Epithelial cell of esophagus (primary cell): Measurements from ENCODE around the gene PDE9A.

ENCODE experiments used
- DNase-seq: peaks from one replicate; pipeline ENCODE4 v3.0.0; 2010; ENCODE audit warnings: low read depth
- H3K4me3 ChIP-seq: 2 replicates; pipeline ENCODE4 v1.5.1; 2011; ENCODE audit warnings: mild to moderate bottlenecking, low read length, control low read depth
- CTCF ChIP-seq: IDR thresholded peaks from 2 replicates; pipeline ENCODE4 v1.5.1; 2011; ENCODE audit warnings: low read depth, mild to moderate bottlenecking, low read length, control low read depth, inconsistent platforms; ENCODE audit not compliant: insufficient read depth; ENCODE audit errors: missing control alignments

The PDE9A gene

DNA sequence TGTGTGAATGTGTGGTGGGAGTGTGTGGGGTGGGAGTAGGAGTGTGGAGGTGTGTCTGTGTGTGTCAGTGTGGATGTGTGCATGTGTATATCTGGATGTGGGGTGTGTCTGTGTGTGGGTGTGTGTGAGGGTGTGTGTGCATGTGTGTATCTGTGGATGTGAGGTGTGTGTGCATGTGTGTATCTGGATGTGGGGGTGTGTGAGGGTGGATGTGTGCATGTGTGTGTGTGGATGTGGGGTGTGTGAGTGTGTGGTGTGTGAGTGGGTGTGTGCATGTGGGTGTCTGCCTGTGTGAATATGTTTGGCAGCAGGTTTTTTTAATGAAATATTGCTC is 106.1 kb downstream of the PDE9A start:
- no peak for DNase-seq
- no peak for TF ChIP-seq CTCF
- no peak overlapping the region for H3K4me3 ChIP-seq

GRCh38 chr21:42760361-42760950 is 107.0 kb downstream of the PDE9A start:
- TF ChIP-seq CTCF = no peak
- H3K4me3 ChIP-seq = no peak overlapping the region
- no peak for DNase-seq

DNA sequence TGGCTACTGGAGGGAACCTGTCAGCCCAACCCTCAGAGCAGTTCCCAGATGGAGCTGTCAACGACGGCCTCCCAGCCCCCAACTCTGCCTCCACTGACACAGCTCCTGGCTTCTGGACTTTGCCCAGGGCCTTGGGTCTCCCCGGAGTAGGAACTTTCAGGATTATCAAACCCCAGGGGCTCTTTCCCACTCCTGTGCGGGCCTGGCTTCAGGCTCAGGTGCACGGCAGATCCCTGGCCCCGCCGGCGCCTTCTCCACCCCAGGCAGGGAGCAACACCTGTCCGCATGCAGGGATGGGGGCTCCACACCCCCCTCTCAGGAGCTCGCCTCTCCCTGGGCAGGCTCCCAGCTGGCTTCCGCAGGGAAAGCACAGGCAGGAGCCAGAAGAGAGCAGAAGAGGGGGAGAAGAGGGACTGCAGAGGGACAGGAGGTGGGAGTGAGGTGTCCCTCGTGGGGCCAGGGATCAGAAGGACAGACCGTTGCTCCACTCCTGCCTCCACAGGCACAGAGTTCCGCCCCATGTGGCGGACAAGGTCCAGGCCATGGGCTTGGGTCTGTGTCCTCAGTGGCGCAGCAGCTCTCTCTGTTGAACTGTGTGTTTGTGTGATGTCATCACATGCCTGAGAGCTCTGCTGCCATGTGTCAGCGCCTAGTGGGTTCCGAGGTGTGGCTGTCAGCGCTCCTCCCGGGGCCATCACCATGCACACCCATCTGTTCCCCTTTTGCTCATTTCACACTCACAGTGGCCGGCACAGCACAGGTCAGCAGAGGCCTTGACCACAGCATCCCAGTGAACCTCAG is 107.7 kb downstream of the PDE9A start:
- TF ChIP-seq CTCF = no peak
- no peak overlapping the region for H3K4me3 ChIP-seq
- DNase-seq = no peak

GRCh38 chr21:42761776-42762335 is 108.4 kb downstream of the PDE9A start:
- no peak overlapping the region for H3K4me3 ChIP-seq
- DNase-seq = no peak
- TF ChIP-seq CTCF = no peak

GRCh38 chr21:42763581-42764442 is 110.4 kb downstream of the PDE9A start:
- TF ChIP-seq CTCF = no peak
- no peak for DNase-seq
- H3K4me3 ChIP-seq = no peak overlapping the region

- no peak for TF ChIP-seq CTCF
- H3K4me3 ChIP-seq = no peak overlapping the region
- DNase-seq = no peak
Observed at GRCh38 chr21:42764443-42764760, 111.0 kb downstream of the PDE9A start.
